HT-29 (cell line): ENCODE data around the gene ROPN1L. TPM values are rescaled to one million over a fixed set of nuclear protein-coding genes. Genes with fewer than 3 reads are reported as not detected.
"Not testable (repeated sequence)": the region's sequence is repeated elsewhere in the genome, so short reads cannot be mapped to it uniquely, and the experiment has no call there.

Experiments
- DNase-seq: peaks from one replicate; pipeline ENCODE4 v3.0.0-alpha.2; 2015; ENCODE audit warnings: low spot score
- small RNA-seq: library from RNA; depleted of rRNA; stranded (forward); fragments of <200 nt; gene quantifications from one replicate; pipeline ENCODE3, GENCODE V24; 2014
- total RNA-seq: library from RNA; depleted of rRNA; stranded (reverse); fragments of >200 nt; shearing (Covaris generic); gene quantifications from 2 replicates; pipeline ENCODE4 v1.2.3, GENCODE V29; 2014; rRNA removed

ROPN1L gene
- total RNA-seq, 1 experiment from 2014 or later: not detected

- no peak for DNase-seq
Measured at GRCh38 chr5:10501554-10502075, 59.9 kb downstream of the ROPN1L start.

DNA sequence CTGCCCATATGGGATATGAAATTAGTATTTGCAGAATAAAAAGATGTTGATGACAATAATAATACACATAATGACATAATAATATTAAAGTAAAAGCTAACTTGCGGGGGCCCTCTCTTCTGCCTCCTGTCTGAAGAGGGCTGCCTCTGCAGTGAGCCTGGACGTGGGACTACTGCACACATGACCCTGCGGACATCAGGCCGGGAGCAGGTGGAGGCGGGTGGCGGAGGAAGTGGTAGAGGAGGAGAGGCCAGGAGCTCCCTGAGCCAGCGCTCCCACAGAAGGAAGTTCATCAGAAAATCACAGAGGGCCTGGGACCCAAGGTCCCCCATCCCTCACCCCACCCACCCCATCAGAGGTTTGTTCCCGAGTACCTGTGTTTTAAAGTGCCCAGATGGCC lies 60.5 kb downstream of the ROPN1L start:
- no peak for DNase-seq

- no peak for DNase-seq
Measured at GRCh38 chr5:10502578-10502977, 60.9 kb downstream of the ROPN1L start.

- no peak for DNase-seq
Measured at GRCh38 chr5:10503321-10503720, 61.6 kb downstream of the ROPN1L start.

GRCh38 chr5:10503997-10504793 lies 62.5 kb downstream of the ROPN1L start:
- no peak for DNase-seq

DNA sequence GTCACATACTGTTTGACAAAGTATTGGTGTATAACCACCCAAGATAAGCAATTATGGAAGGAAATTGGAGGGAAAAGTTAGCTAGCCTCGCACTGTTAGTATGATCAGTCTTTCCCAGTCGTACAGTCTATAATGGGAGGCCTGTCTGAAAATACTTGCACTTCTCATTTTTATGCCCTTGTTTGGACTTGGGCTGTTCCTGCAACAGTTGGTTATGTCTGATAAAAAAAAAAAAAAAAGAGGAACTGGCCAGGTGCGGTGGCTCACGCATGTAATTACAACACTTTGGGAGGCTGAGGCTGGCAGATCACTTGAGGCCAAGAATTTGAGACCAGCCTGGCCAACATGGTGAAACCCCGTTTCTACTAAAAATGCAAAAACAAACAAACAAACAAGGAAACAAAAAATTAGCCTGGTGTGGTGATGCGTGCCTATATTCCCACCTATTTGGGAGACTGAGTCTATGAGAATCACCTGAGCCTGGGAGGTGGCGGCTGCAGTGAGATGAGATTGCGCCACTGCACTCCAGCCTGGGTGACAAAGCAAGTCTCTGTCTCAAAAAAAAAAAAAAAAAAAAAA lies 63.9 kb downstream of the ROPN1L start:
- no peak for DNase-seq

- no peak for DNase-seq
Measured at GRCh38 chr5:10506535-10506934, 64.9 kb downstream of the ROPN1L start.

DNA sequence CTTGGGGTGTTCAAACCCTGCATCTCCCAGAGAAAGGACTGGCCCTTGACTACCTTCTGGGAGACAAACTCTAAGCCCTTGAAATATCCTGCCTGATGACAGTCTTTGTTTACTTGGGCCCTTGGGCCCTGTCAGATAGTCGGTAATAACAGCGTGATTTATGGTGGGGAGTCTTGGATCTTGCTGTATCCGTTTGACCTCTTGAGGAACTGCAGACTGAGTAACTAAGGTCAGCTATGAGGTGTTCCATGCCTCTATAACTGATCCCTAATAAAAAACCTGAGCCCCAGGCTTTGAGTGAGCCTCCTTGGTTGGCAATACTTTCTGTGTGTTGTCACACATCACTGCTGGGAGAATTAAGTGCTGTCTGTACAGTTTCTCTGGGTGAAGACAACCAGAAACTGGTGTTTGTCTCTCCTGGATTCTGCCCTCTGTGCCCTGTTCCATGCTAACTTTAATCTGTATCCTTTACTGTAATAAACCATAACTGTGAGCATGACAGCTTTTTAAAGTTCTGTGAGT lies 66.0 kb downstream of the ROPN1L start:
- DNase-seq: no peak

DNA sequence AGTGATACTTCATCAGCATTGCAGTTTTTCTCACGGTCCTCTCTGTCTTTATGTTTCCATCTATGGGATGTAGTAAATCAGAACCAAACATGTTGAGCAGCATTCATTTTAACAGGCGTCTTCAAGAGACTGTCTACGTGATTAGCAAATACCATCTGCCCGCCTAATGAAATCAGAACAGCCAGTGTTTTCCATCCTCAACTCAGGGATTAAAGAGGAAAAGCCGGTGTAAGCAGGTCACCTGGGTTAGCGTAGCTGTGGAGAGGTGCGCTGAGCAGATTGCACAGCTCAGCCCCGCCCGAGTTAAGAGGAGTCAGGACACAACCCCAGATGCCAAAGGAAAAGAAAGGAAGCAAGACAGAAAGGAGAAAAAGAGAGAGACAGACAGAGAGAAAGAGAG lies 67.9 kb downstream of the ROPN1L start:
- no peak for DNase-seq

- DNase-seq: no peak
Measured at GRCh38 chr5:10511741-10512640, 70.3 kb downstream of the ROPN1L start.

GRCh38 chr5:10513501-10514442 lies 72.1 kb downstream of the ROPN1L start:
- DNase-seq: no peak

- not testable (repeated sequence) for DNase-seq
Measured at GRCh38 chr5:10514572-10514971, 72.9 kb downstream of the ROPN1L start.

Small RNAs within 50 kb of the gene (small RNA-seq; reads per million reads assigned to genes)
- not detected for gene MIR6131

Other genes starting within 250 kb of the ROPN1L start
- gene ATPSCKMT, start 192.0 kb upstream of the ROPN1L start, total RNA-seq: 20.4 and 24.0 TPM in 2 replicates
- gene CCT5, start 191.6 kb upstream of the ROPN1L start, total RNA-seq: 594 and 703 TPM in 2 replicates
- gene CMBL, start 134.0 kb upstream of the ROPN1L start, total RNA-seq: 8.7 and 12.9 TPM in 2 replicates
- 83.0 and 107 TPM in 2 replicates for gene MARCHF6, start 88.2 kb upstream of the ROPN1L start, total RNA-seq
- not detected in 2 replicates for gene ANKRD33B, start 122.2 kb downstream of the ROPN1L start, total RNA-seq